Upper lobe of right lung (tissue), 1 donor: ENCODE data around the gene FAM241B. TPM values are rescaled to one million over a fixed set of nuclear protein-coding genes. Genes with fewer than 3 reads are reported as not detected.

ENCODE experiments used
- ATAC-seq: fragments of 200-7000 bp; cut with Tn5 transposase; one replicate; pipeline ENCODE4 v1.9.1; 2020; ENCODE audit warnings: mild to moderate bottlenecking, moderate library complexity
- DNase-seq: peaks from one replicate; pipeline ENCODE4 v3.0.0-alpha.2; 2020
- H3K27ac ChIP-seq: fragments of 200-600 bp; one replicate; pipeline ENCODE4 v1.8.0; 2022
- H3K27me3 ChIP-seq: fragments of 200-600 bp; one replicate; pipeline ENCODE4 v1.8.0; 2022; ENCODE audit warnings: mild to moderate bottlenecking
- H3K36me3 ChIP-seq: fragments of 200-600 bp; one replicate; pipeline ENCODE4 v1.8.0; 2022
- H3K4me1 ChIP-seq: fragments of 200-600 bp; one replicate; pipeline ENCODE4 v1.8.0; 2022
- H3K4me3 ChIP-seq: fragments of 200-600 bp; one replicate; pipeline ENCODE4 v1.8.0; 2022; ENCODE audit warnings: mild to moderate bottlenecking
- H3K9me3 ChIP-seq: fragments of 200-600 bp; one replicate; pipeline ENCODE4 v1.8.0; 2022
- CTCF ChIP-seq: fragments of 200-600 bp; IDR thresholded peaks from one replicate; pipeline ENCODE4 v1.8.0; 2022; ENCODE audit warnings: antibody characterized with exemption
- intact Hi-C: fragments of 100-400 bp; cut with DNase I; formaldehyde crosslinking; loops from one replicate; pipeline ENCODE4 v1.11.0; 2022
- total RNA-seq: library from RNA; stranded (reverse); fragmentation: NEBNext Ultra II Directional; extraction: Animal tissue kit (Norgen Biotek cat#: 25700); gene quantifications from one replicate; pipeline ENCODE4 v1.2.1, GENCODE V29; 2021
- donor health status: DM: no; HTN: yes; CAD: no; lungs with severe emphysema.

Gene FAM241B
- total RNA-seq, 1 donor from 2014 or later = 5.2 TPM

GRCh38 chr10:69662901-69663300 is 32.9 kb downstream of the FAM241B start:
- Histone ChIP-seq H3K4me1 (no peaks in the 10 kb centered on the region), H3K27me3 (peaks cover 12% of the 10 kb centered on the region), H3K27ac (no peak overlapping the region), H3K4me3 (no peak overlapping the region), H3K36me3 (no peaks in the 10 kb centered on the region), H3K9me3 (no peaks in the 10 kb centered on the region)
- TF ChIP-seq CTCF = no peak
- no peak for DNase-seq
- intact Hi-C loops = no loop called here
- no peak for ATAC-seq

DNA sequence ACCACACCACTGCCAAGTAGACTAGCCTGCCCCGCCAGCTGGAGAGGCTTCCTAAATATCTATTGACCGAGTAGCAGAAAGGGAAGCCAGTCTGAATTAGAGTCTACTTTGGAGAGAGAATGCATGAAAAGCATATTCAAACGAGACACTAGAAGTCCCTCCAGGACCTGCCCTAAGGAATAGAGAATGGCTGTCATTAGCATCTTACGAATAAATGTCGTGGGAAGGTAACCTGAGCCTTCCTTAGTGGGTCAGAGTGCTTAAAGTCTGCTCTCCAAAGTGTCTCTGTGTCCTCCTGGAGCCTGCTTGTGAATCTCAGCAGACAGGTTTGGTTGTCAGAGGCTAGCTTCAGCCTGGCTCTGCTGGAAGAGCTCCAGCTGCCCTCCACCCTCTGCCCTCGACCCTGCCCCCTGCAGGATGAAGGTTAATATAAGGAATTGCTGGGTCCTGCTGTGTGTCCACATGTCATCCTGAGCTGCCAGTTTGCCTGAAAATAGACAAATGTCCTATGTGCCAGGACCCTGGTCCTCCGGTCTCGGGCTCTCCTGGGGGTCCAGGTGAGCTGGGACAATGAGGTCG is 33.4 kb downstream of the FAM241B start:
- Histone ChIP-seq H3K4me3 (no peak overlapping the region), H3K27me3 (peaks cover 12% of the 10 kb centered on the region), H3K9me3 (no peaks in the 10 kb centered on the region), H3K36me3 (no peaks in the 10 kb centered on the region), H3K27ac (no peak overlapping the region), H3K4me1 (no peaks in the 10 kb centered on the region)
- ATAC-seq (no peak), DNase-seq (no peak)
- no peak for TF ChIP-seq CTCF
- intact Hi-C loops = no loop called here

- Histone ChIP-seq H3K4me3 (no peak overlapping the region), H3K36me3 (no peaks in the 10 kb centered on the region), H3K27ac (no peak overlapping the region), H3K9me3 (no peaks in the 10 kb centered on the region), H3K4me1 (no peaks in the 10 kb centered on the region), H3K27me3 (peaks cover 12% of the 10 kb centered on the region)
- intact Hi-C loops = no loop called here
- TF ChIP-seq CTCF = no peak
- ATAC-seq (no peak), DNase-seq (no peak)
Observed at GRCh38 chr10:69665474-69666320, 35.6 kb downstream of the FAM241B start.

GRCh38 chr10:69666756-69667155 is 36.7 kb downstream of the FAM241B start:
- TF ChIP-seq CTCF = no peak
- Histone ChIP-seq H3K4me1 (no peaks in the 10 kb centered on the region), H3K27ac (no peak overlapping the region), H3K27me3 (peaks cover 12% of the 10 kb centered on the region), H3K9me3 (no peaks in the 10 kb centered on the region), H3K36me3 (no peaks in the 10 kb centered on the region), H3K4me3 (no peak overlapping the region)
- intact Hi-C loops = no loop called here
- no peak for ATAC-seq
- DNase-seq = no peak

GRCh38 chr10:69668721-69669120 is 38.7 kb downstream of the FAM241B start:
- Histone ChIP-seq H3K36me3 (no peaks in the 10 kb centered on the region), H3K27ac (no peak overlapping the region), H3K4me1 (no peaks in the 10 kb centered on the region), H3K9me3 (no peaks in the 10 kb centered on the region), H3K27me3 (peaks cover 12% of the 10 kb centered on the region), H3K4me3 (no peak overlapping the region)
- DNase-seq (no peak), ATAC-seq (no peak)
- intact Hi-C loops = no loop called here
- no peak for TF ChIP-seq CTCF
